ENCODE measurements around the gene PKD1L1.

Gene PKD1L1

DNA sequence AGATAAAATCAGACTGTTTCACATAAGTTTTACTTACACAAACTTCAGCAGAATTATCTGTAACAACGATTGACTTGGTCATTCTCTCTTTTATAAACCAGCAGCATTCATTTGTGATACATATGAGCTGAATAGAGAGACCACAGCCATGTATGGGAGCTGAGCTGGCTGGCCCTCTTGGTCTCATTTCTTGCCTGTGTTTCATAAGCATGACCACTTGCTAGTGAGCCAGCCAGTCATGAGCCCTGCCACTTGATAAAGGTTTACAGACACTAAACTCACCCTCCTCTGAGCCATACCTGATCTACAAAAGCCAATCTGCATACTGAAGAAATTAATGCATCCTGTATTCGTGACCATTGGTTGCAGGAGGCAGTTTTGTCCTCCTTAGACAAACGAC lies 82.1 kb downstream of the PKD1L1 start:
- no peak for ATAC-seq

GRCh38 chr7:47852330-47853245 lies 95.7 kb downstream of the PKD1L1 start:
- ATAC-seq: no peak

- ATAC-seq: no peak
Measured at GRCh38 chr7:47847207-47847606, 101.1 kb downstream of the PKD1L1 start.

GRCh38 chr7:47846138-47846836 lies 102.0 kb downstream of the PKD1L1 start:
- no peak for ATAC-seq

GRCh38 chr7:47844311-47844710 lies 104.0 kb downstream of the PKD1L1 start:
- ATAC-seq: no peak

- no peak for ATAC-seq
Measured at GRCh38 chr7:47843291-47843690, 105.0 kb downstream of the PKD1L1 start.

GRCh38 chr7:47839381-47839780 lies 108.9 kb downstream of the PKD1L1 start:
- ATAC-seq: no peak

DNA sequence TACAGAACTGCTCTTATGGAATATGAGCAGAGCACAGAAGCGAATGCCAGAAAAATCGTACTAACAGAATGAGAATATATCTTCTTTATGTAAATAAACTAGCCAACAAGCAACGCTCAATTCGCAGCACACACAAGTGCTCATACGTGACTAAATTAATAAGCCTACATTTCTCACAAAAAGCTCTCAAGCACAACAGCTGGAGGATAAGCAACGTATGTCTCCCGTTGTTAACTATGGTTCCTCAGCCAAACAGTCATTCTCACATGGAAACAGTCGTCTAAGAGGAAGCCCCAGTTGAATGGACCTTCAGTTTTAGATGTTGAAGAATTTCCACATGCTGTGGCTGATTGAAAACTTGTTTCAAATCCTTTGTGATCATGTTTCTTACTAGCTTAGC lies 110.4 kb downstream of the PKD1L1 start:
- no peak for ATAC-seq

DNA sequence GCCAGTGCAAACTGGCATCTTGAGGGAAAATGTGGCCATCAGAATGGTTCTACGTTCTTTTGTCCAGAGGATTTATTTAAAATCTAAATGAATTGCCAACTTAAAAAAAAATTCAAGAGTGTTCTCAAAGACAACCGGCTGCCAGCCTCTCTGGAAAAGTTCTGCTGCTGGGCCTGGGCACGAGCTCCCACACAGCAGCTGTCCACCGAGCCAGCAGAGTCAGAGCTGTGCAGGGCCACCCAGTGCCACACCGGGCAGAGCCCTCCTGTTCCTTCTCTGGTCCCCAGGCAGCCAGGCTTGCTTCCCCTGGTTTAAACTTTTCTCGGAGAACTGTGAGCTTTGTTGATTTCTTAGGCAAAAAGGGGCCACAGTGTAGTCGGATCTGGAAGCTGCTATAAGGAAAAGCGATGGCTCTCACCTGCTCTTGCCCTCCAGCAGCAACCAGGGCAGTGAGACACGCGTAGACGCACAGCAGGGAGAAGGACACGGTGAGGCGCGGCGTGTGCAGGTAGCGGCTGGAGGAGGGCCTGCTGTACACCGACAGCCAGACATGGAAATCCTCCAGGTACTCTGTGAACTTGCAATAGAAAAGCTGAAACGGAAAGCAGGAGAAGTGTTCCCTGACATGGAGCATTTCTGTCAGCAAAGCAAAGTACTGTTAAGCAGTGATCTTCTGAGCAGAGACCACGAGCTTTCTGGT lies 111.6 kb downstream of the PKD1L1 start:
- ATAC-seq: no peak

- ATAC-seq: no peak
Measured at GRCh38 chr7:47836080-47836479, 112.2 kb downstream of the PKD1L1 start.

GRCh38 chr7:47833211-47833610 lies 115.1 kb downstream of the PKD1L1 start:
- ATAC-seq: peak in 1 of 2 donors; percentile 23

GRCh38 chr7:47832105-47832715 lies 116.1 kb downstream of the PKD1L1 start:
- ATAC-seq: no peak

DNA sequence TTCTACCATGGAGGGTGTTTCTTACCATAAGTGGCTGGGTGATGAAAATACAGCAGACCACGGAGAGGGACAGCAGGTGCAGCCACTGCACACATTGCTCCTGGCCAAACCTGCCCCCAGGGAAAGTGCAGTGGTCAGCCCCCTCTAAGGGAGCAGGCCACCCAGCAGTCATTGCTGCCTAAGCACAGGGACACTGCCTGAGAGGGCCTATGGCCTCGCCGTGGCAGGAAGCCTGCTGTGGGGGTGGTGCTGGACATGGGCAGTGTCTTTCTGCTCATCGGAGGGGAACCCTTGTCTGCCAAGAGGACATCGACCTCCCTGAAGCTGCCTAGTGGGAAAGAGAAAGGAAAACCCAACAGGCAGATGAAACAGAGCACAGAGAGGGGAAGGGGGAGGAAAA lies 118.3 kb downstream of the PKD1L1 start:
- ATAC-seq: no peak

DNA sequence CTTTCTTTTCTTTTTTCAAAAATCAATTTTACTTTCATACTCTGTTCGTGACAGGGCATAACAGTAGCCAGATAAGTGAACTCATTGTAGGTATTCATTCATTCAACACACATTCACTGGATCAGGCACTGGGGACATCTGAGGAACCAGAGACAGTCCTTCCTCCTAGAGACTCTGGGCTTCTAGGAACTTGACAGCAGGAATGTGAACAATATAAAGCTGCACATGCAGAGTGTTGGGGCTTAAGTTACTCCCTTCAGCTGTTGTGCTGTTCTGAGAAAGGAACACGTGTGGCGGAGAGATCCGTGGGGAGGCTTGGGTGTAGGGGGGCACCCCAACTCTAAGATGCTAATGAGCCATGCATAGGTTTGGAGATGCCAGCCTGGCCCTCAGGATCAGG lies 120.4 kb downstream of the PKD1L1 start:
- no peak for ATAC-seq

GRCh38 chr7:47827351-47827756 lies 120.9 kb downstream of the PKD1L1 start:
- no peak for ATAC-seq

GRCh38 chr7:47826754-47827153 lies 121.5 kb downstream of the PKD1L1 start:
- no peak for ATAC-seq

GRCh38 chr7:47819607-47819920 lies 128.7 kb downstream of the PKD1L1 start:
- no peak for ATAC-seq

GRCh38 chr7:47818796-47819606 lies 129.3 kb downstream of the PKD1L1 start:
- ATAC-seq: no peak

- no peak for ATAC-seq
Measured at GRCh38 chr7:47817917-47818316, 130.3 kb downstream of the PKD1L1 start.

GRCh38 chr7:47816647-47817046 lies 131.6 kb downstream of the PKD1L1 start:
- ATAC-seq: no peak

DNA sequence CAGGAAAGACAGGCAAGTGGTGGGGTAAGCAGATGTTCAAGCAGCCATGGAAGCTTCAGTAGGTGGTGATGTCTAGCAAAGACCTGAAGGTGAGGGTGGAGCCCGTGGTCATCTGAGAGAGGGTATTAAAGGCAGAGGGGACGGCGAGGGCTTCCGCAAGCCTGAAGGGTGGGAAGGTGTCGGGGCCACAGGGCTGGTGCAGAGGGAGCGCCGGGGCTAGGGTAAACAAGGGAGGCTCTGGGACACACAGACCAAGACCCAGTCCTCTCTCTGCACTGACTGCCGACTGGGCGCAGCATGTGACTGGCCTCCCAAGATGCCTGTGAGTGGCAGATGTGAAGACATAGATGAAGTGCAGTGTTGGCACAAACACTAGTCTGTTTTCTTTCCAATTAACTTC lies 132.4 kb downstream of the PKD1L1 start:
- ATAC-seq: no peak

- no peak for ATAC-seq
Measured at GRCh38 chr7:47814905-47815613, 133.2 kb downstream of the PKD1L1 start.
